Activated CD4-positive, alpha-beta memory T cell treated with anti-CD3 and anti-CD28 coated beads for 36 hours (primary cell): ENCODE results near the gene EDEM2. TPM values are rescaled to one million over a fixed set of nuclear protein-coding genes. Genes with fewer than 3 reads are reported as not detected.
A peak's percentile ranks its signal among the peaks of the same experiment; 100 is the strongest.
"Not testable (repeated sequence)": the region's sequence is repeated elsewhere in the genome, so short reads cannot be mapped to it uniquely, and the experiment has no call there.

ENCODE experiments used
- CTCF ChIA-PET: fragments of 350-600 bp; sonication (Branson Sonifier 250); formaldehyde crosslinking; loops from one replicate; lab custom pipeline; 2021; ENCODE audit warnings: antibody characterized with exemption, inconsistent platforms; lab: Charles Lee
- POLR2A ChIA-PET: fragments of 350-600 bp; sonication (Branson Sonifier 250); formaldehyde crosslinking; loops from one replicate; lab custom pipeline; 2021; ENCODE audit warnings: antibody characterized with exemption; lab: Charles Lee
- DNase-seq: peaks from one replicate; pipeline ENCODE4 v3.0.0-alpha.2; 2020
- H3K27ac Mint-ChIP-seq: one replicate; pipeline ENCODE4 v1.8.0; 2021; ENCODE audit warnings: mixed read lengths
- H3K27me3 Mint-ChIP-seq: one replicate; pipeline ENCODE4 v1.8.0; 2021; ENCODE audit warnings: mixed read lengths
- H3K36me3 Mint-ChIP-seq: one replicate; pipeline ENCODE4 v1.8.0; 2021; ENCODE audit warnings: mixed read lengths
- H3K4me1 Mint-ChIP-seq: one replicate; pipeline ENCODE4 v1.8.0; 2021; ENCODE audit warnings: low read depth, mixed read lengths
- H3K4me3 Mint-ChIP-seq: one replicate; pipeline ENCODE4 v1.8.0; 2021; ENCODE audit warnings: mild to moderate bottlenecking, mixed read lengths
- H3K9me3 Mint-ChIP-seq: one replicate; pipeline ENCODE4 v1.8.0; 2021; ENCODE audit warnings: mixed read lengths
- intact Hi-C: fragments of 100-400 bp; cut with micrococcal nuclease; formaldehyde crosslinking; loops from one replicate; pipeline ENCODE4 v1.15.1; 2023
- total RNA-seq, 2 experiments: library from RNA; stranded (reverse); gene quantifications; one replicate each; pipeline ENCODE4 v1.2.3, GENCODE V29; 2021

The EDEM2 gene
- total RNA-seq, 2 experiments from 2014 or later: 17.3 to 19.9 TPM

- ChIA-PET CTCF (no interaction called here), POLR2A (no interaction called here)
- H3K4me1 Mint-ChIP-seq: no peaks in the 10 kb centered on the region
Measured at GRCh38 chr20:35180266-35180665, 33.1 kb upstream of the EDEM2 start.

DNA sequence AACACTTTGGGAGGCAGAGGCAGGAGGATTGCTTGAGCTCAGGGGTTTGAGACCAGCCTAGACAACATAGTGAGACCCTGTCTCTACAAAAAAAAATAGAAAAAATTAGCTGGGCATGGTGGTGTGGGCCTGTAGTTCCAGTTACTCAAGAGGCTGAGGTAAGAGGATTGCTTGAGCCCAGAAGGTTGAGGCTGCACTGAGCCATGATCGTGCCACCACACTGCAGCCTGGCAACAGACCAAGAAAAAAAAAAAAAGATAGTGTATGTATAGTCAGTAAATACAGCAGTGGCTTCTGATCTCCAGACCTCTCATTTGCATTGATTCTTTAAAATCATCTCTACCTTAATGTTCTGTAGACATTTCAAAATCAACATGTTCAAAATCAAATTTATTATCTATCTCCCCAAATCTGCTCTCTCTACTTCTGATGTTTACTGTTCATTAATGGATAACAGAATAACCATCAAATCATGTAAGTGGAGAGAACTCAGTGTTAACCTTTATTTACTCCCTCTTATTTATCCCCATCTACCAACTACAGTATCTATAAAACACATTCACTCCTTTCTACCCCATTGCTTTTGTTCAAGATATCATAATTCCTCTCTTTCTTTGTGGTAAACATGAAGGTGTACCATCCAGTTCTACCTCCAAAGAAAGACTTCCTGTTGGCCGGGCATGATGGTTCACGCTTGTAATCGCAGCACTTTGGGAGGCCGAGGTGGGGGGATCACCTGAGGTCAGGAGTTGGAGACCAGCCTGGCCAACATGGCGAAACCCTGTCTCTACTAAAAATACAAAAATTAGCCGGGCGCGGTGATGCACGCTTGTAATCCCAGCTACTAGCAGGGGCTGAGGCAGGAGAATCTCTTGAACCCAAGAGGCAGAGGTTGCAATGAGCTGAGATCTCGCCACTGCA, 32.4 kb upstream of the EDEM2 start:
- intact Hi-C loops: no loop called here
- Mint-ChIP-seq H3K36me3 (peaks cover 2% of the 10 kb centered on the region), H3K27me3 (no peaks in the 10 kb centered on the region), H3K27ac (no peak overlapping the region), H3K4me3 (no peak overlapping the region), H3K4me1 (no peaks in the 10 kb centered on the region), H3K9me3 (no peaks in the 10 kb centered on the region)
- ChIA-PET POLR2A (no interaction called here), CTCF (interaction anchor here (0.6 kb wide), 1 partner anchor 36 kb away, joined by 4 read pairs; no protein-coding TSS in a partner anchor)
- no peak for DNase-seq

More at GRCh38 chr20:35180266-35180665, 33.1 kb upstream of the EDEM2 start:
- DNase-seq: no peak
- H3K36me3 Mint-ChIP-seq: peaks cover 2% of the 10 kb centered on the region
- H3K4me3 Mint-ChIP-seq: no peak overlapping the region
- H3K9me3 Mint-ChIP-seq: no peaks in the 10 kb centered on the region
- no peak overlapping the region for H3K27ac Mint-ChIP-seq
- no peaks in the 10 kb centered on the region for H3K27me3 Mint-ChIP-seq
- intact Hi-C loops: no loop called here

DNA sequence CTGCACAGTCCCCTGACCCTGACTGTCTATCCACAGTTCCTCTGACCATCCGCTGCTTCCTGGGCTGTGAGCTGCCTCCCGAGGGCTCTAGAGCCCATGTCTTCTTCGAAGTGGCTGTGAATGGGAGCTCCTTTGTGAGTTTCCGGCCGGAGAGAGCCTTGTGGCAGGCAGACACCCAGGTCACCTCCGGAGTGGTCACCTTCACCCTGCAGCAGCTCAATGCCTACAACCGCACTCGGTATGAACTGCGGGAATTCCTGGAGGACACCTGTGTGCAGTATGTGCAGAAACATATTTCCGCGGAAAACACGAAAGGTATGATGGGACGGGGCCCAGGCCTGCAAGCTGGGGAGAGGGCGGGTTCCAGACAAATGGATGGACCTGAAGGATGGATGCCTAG, 29.0 kb upstream of the EDEM2 start:
- H3K9me3 Mint-ChIP-seq: no peaks in the 10 kb centered on the region
- peaks cover 13% of the 10 kb centered on the region for H3K4me1 Mint-ChIP-seq
- no peak overlapping the region for H3K27ac Mint-ChIP-seq
- POLR2A ChIA-PET: no interaction called here
- DNase-seq: no peak
- intact Hi-C loops: no loop called here
- no peaks in the 10 kb centered on the region for H3K27me3 Mint-ChIP-seq
- H3K4me3 Mint-ChIP-seq: no peak overlapping the region
- no peaks in the 10 kb centered on the region for H3K36me3 Mint-ChIP-seq
- CTCF ChIA-PET: interaction anchor here (0.7 kb wide), 1 partner anchor 18 kb away, joined by 3 read pairs; no protein-coding TSS in a partner anchor

DNA sequence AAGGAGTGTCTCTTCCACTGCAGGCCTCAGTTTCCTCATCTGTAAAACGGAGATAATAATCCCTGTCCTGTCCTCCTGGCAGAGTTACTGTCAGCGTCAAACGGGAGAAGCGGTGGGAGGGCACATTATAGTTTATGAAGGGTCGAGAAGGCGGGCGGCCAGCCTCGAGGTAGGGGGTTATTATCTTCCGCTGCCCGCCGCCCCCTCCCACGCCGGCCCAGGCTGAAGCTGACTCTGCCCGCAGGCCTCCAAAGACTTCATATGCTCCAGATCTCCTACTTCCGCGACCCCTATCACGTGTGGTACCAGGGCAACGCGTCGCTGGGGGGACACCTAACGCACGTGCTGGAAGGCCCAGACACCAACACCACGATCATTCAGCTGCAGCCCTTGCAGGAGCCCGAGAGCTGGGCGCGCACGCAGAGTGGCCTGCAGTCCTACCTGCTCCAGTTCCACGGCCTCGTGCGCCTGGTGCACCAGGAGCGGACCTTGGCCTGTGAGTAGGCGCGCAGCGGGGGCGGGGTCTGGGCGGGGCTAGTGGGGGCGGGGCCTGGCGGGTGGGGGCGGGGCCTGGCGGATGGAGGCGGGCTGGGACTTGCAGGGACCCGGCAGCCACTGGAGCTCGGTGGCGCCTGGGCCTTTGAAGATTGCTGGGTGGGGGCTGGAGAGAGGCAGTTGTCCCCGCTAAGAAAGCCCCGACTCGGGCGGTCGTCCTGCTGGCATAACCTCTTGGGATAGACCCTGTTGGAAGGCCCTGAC, 27.5 kb upstream of the EDEM2 start:
- H3K4me1 Mint-ChIP-seq: peaks cover 13% of the 10 kb centered on the region
- no peak overlapping the region for H3K4me3 Mint-ChIP-seq
- intact Hi-C loops: no loop called here
- no peaks in the 10 kb centered on the region for H3K9me3 Mint-ChIP-seq
- no peak for DNase-seq
- H3K27ac Mint-ChIP-seq: no peak overlapping the region
- CTCF ChIA-PET: no interaction called here
- no peaks in the 10 kb centered on the region for H3K27me3 Mint-ChIP-seq
- POLR2A ChIA-PET: no interaction called here
- H3K36me3 Mint-ChIP-seq: no peaks in the 10 kb centered on the region

DNA sequence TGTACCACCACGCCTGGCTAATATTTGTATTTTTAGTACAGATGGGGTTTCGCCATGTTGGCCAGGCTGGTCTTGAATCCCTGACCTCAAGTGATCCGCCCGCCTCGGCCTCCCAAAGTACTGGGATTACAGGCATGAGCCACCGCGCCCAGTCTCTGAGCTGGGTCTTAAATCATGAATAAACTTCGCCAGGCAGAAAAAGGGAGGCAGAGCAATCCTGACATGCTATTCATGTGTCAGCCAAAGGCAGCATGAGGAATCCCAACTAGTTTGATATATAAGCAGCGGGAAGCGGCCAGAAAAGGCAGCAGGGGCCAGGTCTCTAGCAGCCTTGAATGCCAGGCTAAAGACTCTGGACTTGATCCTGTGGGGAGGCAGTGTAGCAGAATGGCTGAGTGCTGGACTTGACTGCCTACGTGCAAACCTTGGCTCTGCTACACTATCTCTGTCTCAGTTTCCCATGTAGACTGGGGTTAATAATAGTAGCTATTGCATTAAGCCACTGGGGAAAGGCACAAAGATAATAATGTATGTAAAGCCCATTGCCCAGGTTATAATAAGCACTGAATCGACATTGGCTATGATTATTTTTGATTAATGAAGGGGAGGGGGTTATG, 26.5 kb upstream of the EDEM2 start:
- Mint-ChIP-seq H3K4me1 (peaks cover 13% of the 10 kb centered on the region), H3K4me3 (no peak overlapping the region), H3K36me3 (no peaks in the 10 kb centered on the region), H3K27ac (no peak overlapping the region), H3K27me3 (no peaks in the 10 kb centered on the region), H3K9me3 (no peaks in the 10 kb centered on the region)
- intact Hi-C loops: no loop called here
- ChIA-PET CTCF (no interaction called here), POLR2A (no interaction called here)
- DNase-seq: no peak

DNA sequence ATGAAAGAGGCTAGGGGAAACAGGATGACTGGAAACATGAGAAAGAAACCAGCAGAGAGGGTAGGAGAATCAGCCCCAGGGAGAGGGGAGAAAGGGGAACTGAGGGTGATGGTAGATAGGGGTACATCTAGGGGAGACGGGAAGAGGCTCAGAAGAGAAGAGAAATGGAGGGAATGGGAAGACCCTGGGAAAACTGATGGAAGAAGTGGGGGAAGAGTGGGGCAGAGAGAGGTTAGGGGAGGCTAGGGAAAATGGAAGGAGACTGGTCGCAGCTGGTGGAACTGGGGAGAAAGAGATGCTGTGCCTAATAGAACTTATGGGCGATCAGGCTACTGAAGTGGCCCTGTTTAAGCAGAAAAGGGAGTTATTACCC, 25.3 kb upstream of the EDEM2 start:
- POLR2A ChIA-PET: no interaction called here
- CTCF ChIA-PET: interaction anchor here (1.3 kb wide), 1 partner anchor 76 kb away, joined by 3 read pairs; no protein-coding TSS in a partner anchor

GRCh38 chr20:35171753-35172433, 24.8 kb upstream of the EDEM2 start, which contains the start of gene PROCR:
Gene PROCR (plus strand): TSS chr20:35172072. CDS start chr20:35172155, 83 bp downstream.
- ChIA-PET POLR2A (no interaction called here), CTCF (interaction anchor here (1.3 kb wide), 1 partner anchor 75 kb away, joined by 3 read pairs; no protein-coding TSS in a partner anchor)
- H3K4me1 Mint-ChIP-seq: peaks cover 13% of the 10 kb centered on the region
- H3K27me3 Mint-ChIP-seq: no peaks in the 10 kb centered on the region
- no peaks in the 10 kb centered on the region for H3K9me3 Mint-ChIP-seq
- intact Hi-C loops: no loop called here
- DNase-seq: peak; percentile 18
- H3K36me3 Mint-ChIP-seq: no peaks in the 10 kb centered on the region
- peak within 1 kb of the TSS; percentile 50 for H3K4me3 Mint-ChIP-seq
- no peak within 1 kb of the TSS for H3K27ac Mint-ChIP-seq

More for the DNA sequence above, 25.3 kb upstream of the EDEM2 start:
- Mint-ChIP-seq H3K4me3 (no peak overlapping the region), H3K36me3 (no peaks in the 10 kb centered on the region), H3K27me3 (no peaks in the 10 kb centered on the region), H3K27ac (no peak overlapping the region), H3K4me1 (peaks cover 13% of the 10 kb centered on the region), H3K9me3 (no peaks in the 10 kb centered on the region)
- no peak for DNase-seq
- intact Hi-C loops: no loop called here

DNA sequence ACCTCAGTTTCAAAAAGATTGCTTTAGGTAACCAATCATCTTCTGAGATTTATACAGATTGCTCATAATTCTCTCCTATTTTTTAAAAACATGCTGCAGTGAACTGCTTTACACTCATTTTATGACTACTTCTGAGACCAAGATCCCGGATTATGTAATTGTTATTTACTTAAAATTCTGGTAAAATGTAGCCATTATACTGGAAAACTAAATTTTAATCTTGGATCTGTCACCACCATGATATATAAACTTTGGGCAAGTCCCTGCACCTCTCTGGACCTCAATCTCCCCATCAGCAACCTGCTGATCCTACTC, 24.3 kb upstream of the EDEM2 start:
- Mint-ChIP-seq H3K4me3 (peak overlapping the region; percentile 50), H3K27me3 (no peaks in the 10 kb centered on the region), H3K36me3 (no peaks in the 10 kb centered on the region), H3K9me3 (no peaks in the 10 kb centered on the region), H3K4me1 (peaks cover 13% of the 10 kb centered on the region), H3K27ac (no peak overlapping the region)
- ChIA-PET CTCF (no interaction called here), POLR2A (no interaction called here)
- intact Hi-C loops: no loop called here
- no peak for DNase-seq

- H3K36me3 Mint-ChIP-seq, POLR2A ChIA-PET, H3K27me3 Mint-ChIP-seq, H3K9me3 Mint-ChIP-seq, intact Hi-C loops, H3K4me3 Mint-ChIP-seq, DNase-seq, CTCF ChIA-PET, H3K27ac Mint-ChIP-seq: not testable (repeated sequence)
- peaks cover 13% of the 10 kb centered on the region for H3K4me1 Mint-ChIP-seq
Measured at GRCh38 chr20:35168701-35169409, 21.7 kb upstream of the EDEM2 start.

DNA sequence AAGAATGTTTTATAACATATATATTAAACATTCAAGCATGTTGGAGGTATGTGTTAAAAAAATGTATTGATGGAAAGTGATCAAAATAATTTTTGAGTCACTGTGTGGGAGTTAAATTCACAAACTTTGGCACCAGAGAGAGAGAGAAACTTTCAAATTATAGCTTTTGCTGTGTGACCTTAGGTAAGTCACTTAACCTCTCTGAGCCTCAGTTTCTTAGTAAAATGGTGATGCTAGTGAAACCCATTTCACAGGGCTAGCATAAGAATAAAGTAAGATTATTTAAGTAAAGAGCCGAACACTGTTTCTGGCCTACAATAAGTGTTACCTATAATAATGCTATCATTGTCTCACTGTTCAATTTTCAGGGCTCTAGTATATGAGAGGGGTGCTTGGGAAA, 20.7 kb upstream of the EDEM2 start:
- ChIA-PET CTCF (interaction anchor here (0.6 to 0.8 kb wide), 2 partner anchors 272 to 841 kb away, joined by 3 read pairs; no protein-coding TSS in a partner anchor), POLR2A (no interaction called here)
- peaks cover 4% of the 10 kb centered on the region for H3K36me3 Mint-ChIP-seq
- H3K4me1 Mint-ChIP-seq: peaks cover 13% of the 10 kb centered on the region
- H3K27ac Mint-ChIP-seq: no peak overlapping the region
- H3K27me3 Mint-ChIP-seq: no peaks in the 10 kb centered on the region
- no peak for DNase-seq
- peaks cover 7% of the 10 kb centered on the region for H3K9me3 Mint-ChIP-seq
- H3K4me3 Mint-ChIP-seq: no peak overlapping the region
- intact Hi-C loops: no loop called here

GRCh38 chr20:35166242-35166830, 19.2 kb upstream of the EDEM2 start:
- CTCF ChIA-PET: interaction anchor here (0.6 to 1.7 kb wide), 2 partner anchors 70 to 687 kb away, joined by 3 to 4 read pairs; no protein-coding TSS in a partner anchor
- Mint-ChIP-seq H3K36me3 (peaks cover 4% of the 10 kb centered on the region), H3K9me3 (peaks cover 7% of the 10 kb centered on the region), H3K4me3 (no peak overlapping the region), H3K27ac (no peak overlapping the region), H3K4me1 (peaks cover 2% of the 10 kb centered on the region), H3K27me3 (no peaks in the 10 kb centered on the region)
- DNase-seq: no peak
- intact Hi-C loops: no loop called here
- POLR2A ChIA-PET: interaction anchor here (0.6 kb wide), 1 partner anchor 81 kb away, joined by 3 read pairs; no protein-coding TSS in a partner anchor
